Fibroblast of lung (primary cell): ENCODE results near the gene AGGF1. TPM values are rescaled to one million over a fixed set of nuclear protein-coding genes. Genes with fewer than 3 reads are reported as not detected.
"Not testable (repeated sequence)": the region's sequence is repeated elsewhere in the genome, so short reads cannot be mapped to it uniquely, and the experiment has no call there.

Experiments used
- DNase-seq, 2 donors: peaks; one replicate each; pipeline versions ENCODE4 v3.0.0 to v3.0.0-alpha.2; 2010; ENCODE audit warnings: low read depth in 2 of 2
- H2AFZ ChIP-seq: 2 replicates; pipeline ENCODE4 v1.5.1; 2012; ENCODE audit warnings: low read length, control low read depth, inconsistent platforms
- H3K27ac ChIP-seq: 2 replicates; pipeline ENCODE4 v1.5.1; 2011; ENCODE audit warnings: low read length, control low read depth; ENCODE audit not compliant: insufficient read depth
- H3K27me3 ChIP-seq: 2 replicates; pipeline ENCODE4 v1.5.1; 2011; ENCODE audit warnings: mild to moderate bottlenecking, low read length; ENCODE audit not compliant: control insufficient read depth, insufficient read depth
- H3K36me3 ChIP-seq: 2 replicates; pipeline ENCODE4 v1.5.1; 2011; ENCODE audit warnings: low read length; ENCODE audit not compliant: control insufficient read depth, insufficient read depth
- H3K4me1 ChIP-seq: 2 replicates; pipeline ENCODE4 v1.5.1; 2011; ENCODE audit warnings: low read length; ENCODE audit not compliant: control insufficient read depth, insufficient read depth; ENCODE audit errors: extremely low read depth
- H3K4me2 ChIP-seq: 2 replicates; pipeline ENCODE4 v1.5.1; 2011; ENCODE audit warnings: low read length, control low read depth; ENCODE audit not compliant: insufficient read depth; ENCODE audit errors: extremely low read depth
- H3K4me3 ChIP-seq, 4 experiments: fragments of 200-600 bp in 1 of 4; sonication (generic) in 1 of 4; replicated peaks in 1 of 4; 2 replicates each; pipeline ENCODE4 v1.5.1; 2011 to 2016; ENCODE audit warnings: low read length in 4 of 4, low read depth in 3 of 4, mild to moderate bottlenecking in 3 of 4, control low read depth in 2 of 4, inconsistent platforms in 1 of 4, mixed read lengths in 1 of 4; ENCODE audit not compliant: insufficient read depth in 1 of 4; ENCODE audit errors: control extremely low read depth in 1 of 4
- H3K79me2 ChIP-seq: 2 replicates; pipeline ENCODE4 v1.5.1; 2012; ENCODE audit warnings: mild to moderate bottlenecking, low read length, inconsistent platforms; ENCODE audit not compliant: control insufficient read depth, insufficient read depth
- H3K9ac ChIP-seq: 2 replicates; pipeline ENCODE4 v1.5.1; 2011; ENCODE audit warnings: mild to moderate bottlenecking, low read length, control low read depth; ENCODE audit not compliant: insufficient read depth
- H3K9me3 ChIP-seq: 2 replicates; pipeline ENCODE4 v1.5.1; 2012; ENCODE audit warnings: low read depth, low read length; ENCODE audit not compliant: control insufficient read depth, insufficient read depth
- H4K20me1 ChIP-seq: 2 replicates; pipeline ENCODE4 v1.5.1; 2011; ENCODE audit warnings: low read length; ENCODE audit not compliant: control insufficient read depth, insufficient read depth; ENCODE audit errors: extremely low read depth
- EZH2 ChIP-seq: IDR thresholded peaks from 2 replicates; pipeline ENCODE4 v1.5.1; 2012; ENCODE audit warnings: low read length, control low read depth, mild to moderate bottlenecking; ENCODE audit errors: missing control alignments
- polyA plus RNA-seq, 2 donors: library from polyadenylated mRNA; depleted of rRNA in 1 of 2; stranded (reverse) in 1 of 2; unstranded in 1 of 2; fragments of >200 nt; gene quantifications; 2 replicates each; pipeline ENCODE4 v1.2.1, GENCODE V29; 2011 to 2012; ENCODE audit warnings: missing spikeins in 1 of 2
- total RNA-seq: library from RNA; depleted of rRNA; stranded (reverse); fragments of >200 nt; gene quantifications from 2 replicates; pipeline ENCODE4 v1.2.1, GENCODE V29; 2014
- TF ChIP-seq, protein P1 (sequence below), 2 donors: IDR thresholded peaks in 1 of 2; conservative IDR thresholded peaks in 1 of 2; 1 replicate in 1 of 2; 2 replicates in 1 of 2; pipeline ENCODE4 v1.5.1; 2011 to 2012; ENCODE audit warnings: low read length in 2 of 2, control low read depth in 1 of 2, inconsistent platforms in 1 of 2, low read depth in 1 of 2, mild to moderate bottlenecking in 1 of 2

AGGF1 gene
- total and polyA plus RNA-seq, 2 donors (not counting 1 experiment from before 2014, with no cell fraction given) = 15.5 to 25.1 TPM

DNA sequence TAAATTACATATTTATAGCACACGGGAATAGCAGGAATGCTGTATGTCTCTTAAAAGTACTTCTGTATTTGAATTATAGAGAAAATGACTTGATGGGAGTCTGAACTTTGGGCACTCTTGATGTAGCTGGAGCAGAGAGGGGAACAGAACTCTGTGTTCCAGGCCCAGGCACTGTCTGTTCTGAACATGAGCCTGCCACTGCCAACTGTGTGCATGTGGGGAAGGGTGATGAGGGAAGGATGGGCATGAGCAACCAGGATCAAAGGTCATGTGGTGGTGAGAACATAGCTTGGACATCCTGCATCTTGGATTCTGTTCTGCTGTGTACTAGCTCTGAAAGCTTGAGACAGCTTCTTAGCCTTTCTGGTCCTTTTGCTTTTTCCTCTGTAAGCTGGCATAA lies 73.3 kb downstream of the AGGF1 start:
- Histone ChIP-seq H3K27me3 (no peaks in the 10 kb centered on the region), H3K9me3 (no peaks in the 10 kb centered on the region), H3K36me3 (no peaks in the 10 kb centered on the region), H3K4me1 (no peaks in the 10 kb centered on the region), H3K9ac (no peak overlapping the region), H3K4me2 (no peak overlapping the region), H3K79me2 (no peaks in the 10 kb centered on the region), H3K27ac (no peak overlapping the region), H4K20me1 (peaks cover 2% of the 10 kb centered on the region), H2AFZ (no peak overlapping the region), H3K4me3 (no peak overlapping the region)
- peak in 1 of 2 donors; percentile 65 for DNase-seq
- TF ChIP-seq, protein P1, sequence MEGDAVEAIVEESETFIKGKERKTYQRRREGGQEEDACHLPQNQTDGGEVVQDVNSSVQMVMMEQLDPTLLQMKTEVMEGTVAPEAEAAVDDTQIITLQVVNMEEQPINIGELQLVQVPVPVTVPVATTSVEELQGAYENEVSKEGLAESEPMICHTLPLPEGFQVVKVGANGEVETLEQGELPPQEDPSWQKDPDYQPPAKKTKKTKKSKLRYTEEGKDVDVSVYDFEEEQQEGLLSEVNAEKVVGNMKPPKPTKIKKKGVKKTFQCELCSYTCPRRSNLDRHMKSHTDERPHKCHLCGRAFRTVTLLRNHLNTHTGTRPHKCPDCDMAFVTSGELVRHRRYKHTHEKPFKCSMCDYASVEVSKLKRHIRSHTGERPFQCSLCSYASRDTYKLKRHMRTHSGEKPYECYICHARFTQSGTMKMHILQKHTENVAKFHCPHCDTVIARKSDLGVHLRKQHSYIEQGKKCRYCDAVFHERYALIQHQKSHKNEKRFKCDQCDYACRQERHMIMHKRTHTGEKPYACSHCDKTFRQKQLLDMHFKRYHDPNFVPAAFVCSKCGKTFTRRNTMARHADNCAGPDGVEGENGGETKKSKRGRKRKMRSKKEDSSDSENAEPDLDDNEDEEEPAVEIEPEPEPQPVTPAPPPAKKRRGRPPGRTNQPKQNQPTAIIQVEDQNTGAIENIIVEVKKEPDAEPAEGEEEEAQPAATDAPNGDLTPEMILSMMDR (conservative IDR thresholded peaks at IDR 0.05 in 1 of 2, IDR thresholded peaks at IDR 0.05 in 1 of 2; ENCODE audit: low read depth in 1 of 2, low read length in 2 of 2) = no peak
- TF ChIP-seq EZH2 = no peak

DNA sequence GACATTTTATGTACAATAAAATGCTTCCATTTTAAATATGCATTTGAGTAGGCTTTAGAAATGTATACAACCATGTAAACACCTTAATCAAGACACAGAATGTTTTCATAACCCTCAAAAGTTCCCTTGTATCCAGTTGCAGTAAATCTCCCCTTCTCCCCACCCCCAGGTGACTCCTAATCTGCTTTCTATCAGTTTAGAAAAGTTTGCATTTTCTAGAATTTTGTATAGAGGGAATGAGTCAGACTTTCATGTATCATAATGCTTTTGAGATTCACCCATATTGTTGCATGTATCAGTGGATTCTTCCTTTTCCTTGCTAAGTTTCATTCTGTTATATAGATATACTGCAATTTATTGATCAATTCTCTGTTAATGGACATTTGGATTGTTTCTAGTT lies 74.6 kb downstream of the AGGF1 start:
- DNase-seq = no peak
- Histone ChIP-seq H3K4me2 (no peak overlapping the region), H3K36me3 (no peaks in the 10 kb centered on the region), H3K9me3 (no peaks in the 10 kb centered on the region), H4K20me1 (peaks cover 2% of the 10 kb centered on the region), H2AFZ (no peak overlapping the region), H3K79me2 (no peaks in the 10 kb centered on the region), H3K4me3 (no peak overlapping the region), H3K27me3 (no peaks in the 10 kb centered on the region), H3K4me1 (no peaks in the 10 kb centered on the region), H3K27ac (no peak overlapping the region), H3K9ac (no peak overlapping the region)
- no peak for TF ChIP-seq EZH2
- TF ChIP-seq, protein P1 (conservative IDR thresholded peaks at IDR 0.05 in 1 of 2, IDR thresholded peaks at IDR 0.05 in 1 of 2; ENCODE audit: low read depth in 1 of 2, low read length in 2 of 2) = no peak

DNA sequence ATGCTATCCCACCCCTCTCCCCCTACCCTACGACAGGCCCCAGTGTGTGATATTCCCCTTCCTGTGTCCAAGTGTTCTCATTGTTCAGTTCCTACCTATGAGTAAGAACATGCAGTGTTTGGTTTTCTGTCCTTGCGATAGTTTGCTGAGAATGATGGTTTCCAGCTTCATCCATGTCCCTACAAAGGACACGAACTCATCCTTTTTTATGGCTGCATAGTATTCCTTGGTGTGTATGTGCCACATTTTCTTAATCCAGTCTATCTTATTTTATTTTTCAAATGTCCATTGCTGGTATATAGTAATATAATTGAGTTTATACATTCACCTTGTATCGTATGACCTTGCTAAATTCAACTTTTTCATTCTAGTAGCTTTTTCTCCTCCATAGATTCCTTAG lies 76.8 kb downstream of the AGGF1 start:
- H3K9me3 ChIP-seq, H3K36me3 ChIP-seq, H3K27ac ChIP-seq, H4K20me1 ChIP-seq, H3K4me1 ChIP-seq, H3K9ac ChIP-seq, DNase-seq, H3K79me2 ChIP-seq, H3K27me3 ChIP-seq, H3K4me3 ChIP-seq, H2AFZ ChIP-seq, H3K4me2 ChIP-seq: not testable (repeated sequence)

Other genes starting within 250 kb of the AGGF1 start
- gene F2RL1, start 211.4 kb upstream of the AGGF1 start, total RNA-seq = 20.8 and 25.1 TPM in 2 replicates
- 12.4 and 24.9 TPM in 2 replicates for gene F2RL1, start 211.4 kb upstream of the AGGF1 start, polyA plus RNA-seq
- gene S100Z, start 180.4 kb upstream of the AGGF1 start, total RNA-seq = not detected in 2 replicates
- not detected in 2 replicates for gene S100Z, start 180.4 kb upstream of the AGGF1 start, polyA plus RNA-seq
- under 0.01 and 0.17 TPM in 2 replicates for gene CRHBP, start 77.4 kb upstream of the AGGF1 start, total RNA-seq
- gene CRHBP, start 77.4 kb upstream of the AGGF1 start, polyA plus RNA-seq = 0.17 and 0.18 TPM in 2 replicates
- gene ZBED3, start 56.9 kb downstream of the AGGF1 start, total RNA-seq = 1.0 and 1.7 TPM in 2 replicates
- 3.0 and 4.6 TPM in 2 replicates for gene ZBED3, start 56.9 kb downstream of the AGGF1 start, polyA plus RNA-seq
- 0.17 and 0.26 TPM in 2 replicates for gene PDE8B, start 180.3 kb downstream of the AGGF1 start, total RNA-seq
- gene PDE8B, start 180.3 kb downstream of the AGGF1 start, polyA plus RNA-seq = 0.09 and 0.18 TPM in 2 replicates